Embryonic facial prominence (tissue), 1 donor: ENCODE data around the gene C1R.
A peak's percentile ranks its signal among the peaks of the same experiment; 100 is the strongest.

Experiments
- DNase-seq: peaks from one replicate; pipeline ENCODE4 v3.0.0-alpha.2; 2016; ENCODE audit errors: extremely low spot score

The C1R gene

GRCh38 chr12:7092229-7092985 is at the start of gene C1R:
Gene C1R, minus strand, starts transcription at chr12:7092445. Its CDS starts 57 bp downstream, at chr12:7092388.
- peak; percentile 61 for DNase-seq

GRCh38 chr12:7141351-7142005 is 49.2 kb upstream of the C1R start:
- no peak for DNase-seq

GRCh38 chr12:7139200-7139599 is 47.0 kb upstream of the C1R start:
- no peak for DNase-seq

- DNase-seq: no peak
These were observed 45.7 kb upstream of the C1R start for GRCh38 chr12:7137908-7138307.

GRCh38 chr12:7136676-7137075 is 44.4 kb upstream of the C1R start:
- DNase-seq: no peak

- DNase-seq: no peak
These were observed 43.8 kb upstream of the C1R start for GRCh38 chr12:7136071-7136470.

- DNase-seq: no peak
These were observed 42.3 kb upstream of the C1R start for GRCh38 chr12:7134396-7135166.

GRCh38 chr12:7131502-7131866 is 39.2 kb upstream of the C1R start:
- no peak for DNase-seq

GRCh38 chr12:7130701-7131501 is 38.7 kb upstream of the C1R start:
- peak; percentile 32 for DNase-seq

- DNase-seq: peak; percentile 88
These were observed 37.8 kb upstream of the C1R start, which contains the start of gene CLSTN3 for GRCh38 chr12:7129872-7130691. Gene CLSTN3, plus strand, starts transcription at chr12:7130371. Its CDS starts 278 bp downstream, at chr12:7130649.

GRCh38 chr12:7129287-7129871 is 37.1 kb upstream of the C1R start:
- no peak for DNase-seq

GRCh38 chr12:7128681-7129286 is 36.5 kb upstream of the C1R start, which contains the start of gene RBP5:
Gene RBP5, minus strand, starts transcription at chr12:7128889. Its CDS starts 114 bp downstream, at chr12:7128775.
- DNase-seq: no peak

GRCh38 chr12:7127916-7128626 is 35.8 kb upstream of the C1R start:
- DNase-seq: no peak

GRCh38 chr12:7125632-7126227 is 33.5 kb upstream of the C1R start:
- DNase-seq: no peak

- DNase-seq: no peak
These were observed 31.7 kb upstream of the C1R start for GRCh38 chr12:7123806-7124522.

GRCh38 chr12:7122811-7123769 is 30.8 kb upstream of the C1R start:
- no peak for DNase-seq

- DNase-seq: no peak
These were observed 29.1 kb upstream of the C1R start for GRCh38 chr12:7121324-7121723.
